ENCODE measurements around the gene VWC2L.

VWC2L gene

DNA sequence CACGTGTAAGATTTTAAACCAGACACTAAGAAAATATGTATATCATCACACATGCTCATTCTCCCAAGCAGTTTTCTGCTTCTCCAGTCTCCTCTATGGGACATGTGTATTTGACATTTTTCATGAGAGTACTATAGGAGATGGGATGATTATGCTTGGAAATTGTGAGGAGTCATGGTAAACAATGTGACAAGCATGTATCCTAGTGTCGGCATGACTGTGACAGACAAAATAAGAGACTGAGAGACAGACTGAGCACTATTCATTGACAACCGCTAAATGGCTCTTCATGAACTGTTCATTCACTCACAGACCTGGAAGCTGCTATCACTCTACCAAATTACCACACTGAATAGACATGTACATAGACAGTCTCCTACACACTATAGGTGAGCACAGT lies 127.1 kb downstream of the VWC2L start:
- DNase-seq (ENCODE audit: low read depth, low spot score): no peak

- no peak for DNase-seq (ENCODE audit: low read depth, low spot score)
Observed at GRCh38 chr2:214542295-214542694, 131.4 kb downstream of the VWC2L start.

DNA sequence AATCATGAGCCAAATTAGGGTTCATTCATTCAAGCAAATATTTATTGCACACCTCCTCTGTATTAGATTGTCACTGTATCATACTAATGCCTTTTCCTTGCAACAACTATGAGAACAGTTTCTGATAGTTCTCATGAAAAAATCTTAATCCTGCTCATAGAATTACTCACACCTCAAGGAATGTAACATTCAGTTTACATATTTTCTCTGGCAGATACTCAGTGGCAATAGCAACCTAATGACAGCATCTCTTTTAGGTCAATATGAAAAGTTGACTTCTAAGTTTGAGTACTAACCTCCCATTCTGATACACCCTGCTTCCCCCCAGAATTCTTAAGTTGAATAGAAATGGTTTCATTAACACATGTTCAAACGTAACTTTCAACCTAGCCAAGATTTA lies 132.0 kb downstream of the VWC2L start:
- no peak for DNase-seq (ENCODE audit: low read depth, low spot score)

- DNase-seq (ENCODE audit: low read depth, low spot score): no peak
Observed at GRCh38 chr2:214543386-214543955, 132.6 kb downstream of the VWC2L start.

DNA sequence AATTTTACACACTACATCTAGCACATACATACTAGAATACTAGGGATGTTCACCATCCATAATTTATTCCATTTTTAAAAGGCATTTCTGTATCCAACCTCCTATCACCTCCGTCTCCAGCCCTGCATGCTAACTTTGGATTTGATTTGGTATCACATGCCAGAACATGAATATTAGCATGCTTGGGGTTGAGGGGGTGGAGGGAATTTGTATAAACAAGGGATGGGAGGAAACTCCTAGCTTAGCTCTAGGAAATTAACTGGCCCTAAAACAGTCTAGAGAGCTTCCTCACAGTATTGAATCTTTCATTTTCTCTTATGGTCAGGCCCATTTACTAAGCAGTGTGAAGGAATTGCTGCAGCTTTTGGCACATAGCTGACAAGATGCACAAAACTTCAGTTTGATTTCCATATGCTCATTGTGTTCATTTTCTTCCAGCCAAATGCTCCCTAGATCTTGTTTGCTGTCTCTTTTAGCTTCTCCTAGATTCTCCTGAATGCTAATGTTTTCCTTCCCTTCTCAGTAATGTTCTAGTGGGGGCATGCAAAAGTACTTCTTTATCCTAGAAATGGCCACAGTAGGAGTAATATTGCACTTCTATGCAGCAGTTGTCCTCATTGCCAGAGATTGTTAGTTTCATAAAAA lies 135.2 kb downstream of the VWC2L start:
- no peak for DNase-seq (ENCODE audit: low read depth, low spot score)

DNA sequence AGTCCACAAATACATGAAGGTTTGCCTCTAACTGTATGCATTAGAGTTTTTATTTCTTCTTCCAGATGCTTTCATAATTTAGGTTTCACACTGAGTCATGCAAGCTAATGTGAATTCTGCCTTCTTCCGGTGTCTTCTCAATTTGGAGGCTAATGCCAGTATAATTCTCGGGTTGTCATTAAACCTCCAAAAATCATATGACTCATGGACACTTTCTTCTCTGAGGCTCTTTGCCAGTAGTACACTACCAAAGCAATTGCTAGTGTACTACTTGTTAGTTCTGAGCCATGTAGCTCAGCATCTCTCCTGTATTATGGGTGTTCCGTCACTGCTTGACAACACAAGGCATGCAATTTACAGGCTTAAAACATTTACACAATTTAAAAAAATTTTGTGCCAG lies 137.1 kb downstream of the VWC2L start:
- no peak for DNase-seq (ENCODE audit: low read depth, low spot score)

GRCh38 chr2:214549946-214550345 lies 139.1 kb downstream of the VWC2L start:
- DNase-seq (ENCODE audit: low read depth, low spot score): no peak

DNA sequence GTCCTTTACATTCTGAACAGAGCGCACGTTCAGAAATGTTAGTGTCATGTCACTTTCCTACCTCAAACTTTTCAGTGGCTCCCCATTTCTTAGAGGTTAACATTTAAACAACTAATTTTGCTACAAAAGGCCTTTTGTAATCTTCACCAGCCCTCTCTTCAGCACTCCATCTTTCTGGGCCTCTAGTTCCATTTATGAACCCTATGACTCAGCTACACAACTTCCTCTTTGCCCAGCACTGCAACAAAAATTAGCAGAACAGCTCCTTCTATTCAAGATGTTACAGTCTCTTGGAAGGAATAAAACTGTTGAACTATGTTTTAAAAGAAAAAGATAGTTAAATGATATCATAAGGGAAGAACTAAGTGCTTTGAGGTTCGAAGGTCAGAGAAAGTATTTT lies 139.9 kb downstream of the VWC2L start:
- no peak for DNase-seq (ENCODE audit: low read depth, low spot score)

DNA sequence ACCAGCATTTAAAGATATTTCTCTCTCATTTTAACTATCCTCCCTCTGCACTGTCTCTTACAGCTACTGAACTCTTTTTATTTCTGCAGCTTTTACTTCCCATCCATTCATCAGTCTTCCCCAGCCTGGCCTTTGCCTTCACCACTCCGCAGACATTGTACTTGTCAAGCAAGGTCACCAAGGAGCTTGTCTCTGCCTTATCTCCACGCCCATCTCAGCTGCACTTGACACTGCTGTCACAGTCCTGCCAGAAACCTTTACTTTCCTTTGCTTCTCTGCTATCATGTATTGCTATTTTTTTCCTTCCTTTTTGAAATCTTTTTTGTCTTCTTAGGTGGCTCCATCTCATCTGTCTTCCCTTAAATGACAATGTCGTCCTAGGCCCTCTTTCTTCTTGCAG lies 147.0 kb downstream of the VWC2L start:
- DNase-seq (ENCODE audit: low read depth, low spot score): no peak

- DNase-seq (ENCODE audit: low read depth, low spot score): no peak
Observed at GRCh38 chr2:214558341-214558740, 147.5 kb downstream of the VWC2L start.

GRCh38 chr2:214560176-214560575 lies 149.3 kb downstream of the VWC2L start:
- DNase-seq (ENCODE audit: low read depth, low spot score): no peak

GRCh38 chr2:214560618-214561190 lies 149.8 kb downstream of the VWC2L start:
- no peak for DNase-seq (ENCODE audit: low read depth, low spot score)

GRCh38 chr2:214565246-214565645 lies 154.4 kb downstream of the VWC2L start:
- no peak for DNase-seq (ENCODE audit: low read depth, low spot score)

GRCh38 chr2:214566457-214566856 lies 155.6 kb downstream of the VWC2L start:
- no peak for DNase-seq (ENCODE audit: low read depth, low spot score)

DNA sequence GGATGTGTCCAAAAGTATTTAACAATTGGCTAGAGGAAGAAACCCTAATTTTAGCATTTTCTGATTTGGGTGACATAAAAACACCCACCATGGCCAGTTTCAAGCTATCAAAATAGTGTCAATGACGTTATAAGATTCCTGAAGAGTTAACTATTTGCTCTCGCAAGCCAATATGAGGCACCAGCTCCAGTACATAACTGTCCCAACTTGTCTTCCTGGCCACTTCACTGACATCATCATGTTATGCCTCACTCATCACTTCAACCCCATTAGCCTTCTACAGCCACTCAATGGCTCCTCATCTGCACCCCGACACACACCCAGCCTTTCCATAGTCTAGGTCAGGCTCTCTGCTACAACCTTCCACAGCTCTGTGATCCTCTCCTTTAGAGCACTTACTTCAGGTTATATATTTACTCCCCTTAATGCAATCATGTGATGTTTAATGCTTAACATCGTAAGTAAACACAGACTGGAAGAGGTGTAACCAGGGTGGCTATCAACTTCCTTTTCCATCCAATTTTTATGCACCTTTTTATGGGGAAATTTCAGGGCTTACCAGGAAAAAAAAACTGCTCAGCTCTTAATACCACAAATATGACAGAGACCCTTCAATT lies 158.7 kb downstream of the VWC2L start:
- DNase-seq (ENCODE audit: low read depth, low spot score): no peak

GRCh38 chr2:214574084-214574781 lies 163.4 kb downstream of the VWC2L start:
- no peak for DNase-seq (ENCODE audit: low read depth, low spot score)

- DNase-seq (ENCODE audit: low read depth, low spot score): no peak
Observed at GRCh38 chr2:214575030-214575429, 164.2 kb downstream of the VWC2L start.

DNA sequence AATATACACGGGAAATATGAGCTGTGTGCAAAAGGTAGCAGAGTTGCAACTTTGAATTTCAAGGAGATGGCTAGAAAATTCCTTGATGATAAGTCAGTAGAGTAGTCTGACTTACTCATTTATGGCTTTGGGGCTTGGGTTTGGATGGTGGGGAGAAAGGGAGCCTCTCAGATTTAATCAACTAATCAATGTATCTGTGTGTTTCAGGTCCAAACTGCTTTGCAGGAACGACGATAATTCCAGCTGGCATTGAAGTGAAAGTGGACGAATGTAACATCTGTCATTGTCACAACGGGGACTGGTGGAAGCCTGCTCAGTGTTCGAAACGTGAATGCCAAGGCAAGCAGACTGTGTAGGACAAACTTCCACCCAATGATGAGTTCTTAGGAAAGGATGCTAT lies 164.6 kb downstream of the VWC2L start:
- no peak for DNase-seq (ENCODE audit: low read depth, low spot score)

- no peak for DNase-seq (ENCODE audit: low read depth, low spot score)
Observed at GRCh38 chr2:214577769-214578168, 166.9 kb downstream of the VWC2L start.

GRCh38 chr2:214578442-214578841 lies 167.6 kb downstream of the VWC2L start:
- DNase-seq (ENCODE audit: low read depth, low spot score): no peak

DNA sequence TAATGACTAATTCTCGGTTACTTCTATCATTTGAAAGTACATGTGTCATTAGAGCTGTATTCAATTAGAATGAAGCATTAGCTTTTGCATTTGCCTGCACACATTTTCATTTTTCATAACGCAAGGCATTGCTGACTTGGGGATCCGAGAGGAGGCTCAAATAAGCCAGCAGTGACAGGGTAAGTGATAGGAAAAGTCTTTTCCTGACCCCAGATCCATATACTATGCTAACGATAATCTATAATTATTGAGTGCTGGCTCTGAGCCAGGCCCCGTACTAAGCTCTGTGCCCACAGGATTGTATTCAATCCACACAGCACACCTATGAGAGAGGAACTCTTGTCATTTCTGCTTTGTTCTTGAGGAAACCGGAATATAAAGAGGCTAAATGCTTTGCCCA lies 168.2 kb downstream of the VWC2L start:
- no peak for DNase-seq (ENCODE audit: low read depth, low spot score)

GRCh38 chr2:214587442-214587841 lies 176.6 kb downstream of the VWC2L start:
- no peak for DNase-seq (ENCODE audit: low read depth, low spot score)

All from activated naive CD8-positive, alpha-beta T cell treated with anti-CD3 and anti-CD28 coated beads, Interleukin-2, amount 50 U/mL, for 16 hours (primary cell).